DMS79 (cell line): ENCODE data around the gene PRSS27.

Experiments used
- DNase-seq: peaks from one replicate; lab custom pipeline; 2025; lab: John Stamatoyannopoulos, UW

Gene PRSS27

GRCh38 chr16:2751577-2752034 is 31.6 kb upstream of the PRSS27 start:
- DNase-seq: no peak

- DNase-seq: no peak
These were observed 29.9 kb upstream of the PRSS27 start for GRCh38 chr16:2749936-2750335.

GRCh38 chr16:2749476-2749875 is 29.5 kb upstream of the PRSS27 start:
- no peak for DNase-seq

- DNase-seq: no peak
These were observed 28.9 kb upstream of the PRSS27 start for GRCh38 chr16:2748757-2749455.

GRCh38 chr16:2745961-2746360 is 25.9 kb upstream of the PRSS27 start:
- no peak for DNase-seq

- no peak for DNase-seq
These were observed 25.3 kb upstream of the PRSS27 start for GRCh38 chr16:2745116-2745890.

- no peak for DNase-seq
These were observed 24.7 kb upstream of the PRSS27 start for GRCh38 chr16:2744711-2745110.

- DNase-seq: no peak
These were observed 23.2 kb upstream of the PRSS27 start for GRCh38 chr16:2743007-2743810.

- no peak for DNase-seq
These were observed 22.4 kb upstream of the PRSS27 start for GRCh38 chr16:2742323-2743006.

- no peak for DNase-seq
These were observed 21.1 kb upstream of the PRSS27 start for GRCh38 chr16:2741168-2741567.

- no peak for DNase-seq
These were observed 20.5 kb upstream of the PRSS27 start for GRCh38 chr16:2740476-2740875.

GRCh38 chr16:2739625-2740430 is 19.8 kb upstream of the PRSS27 start:
- no peak for DNase-seq

- no peak for DNase-seq
These were observed 18.6 kb upstream of the PRSS27 start for GRCh38 chr16:2738615-2739014.

GRCh38 chr16:2737895-2738418 is 17.9 kb upstream of the PRSS27 start:
- DNase-seq: no peak

GRCh38 chr16:2737238-2737605 is 17.2 kb upstream of the PRSS27 start:
- DNase-seq: no peak

- no peak for DNase-seq
These were observed 16.6 kb upstream of the PRSS27 start for GRCh38 chr16:2736476-2737237.

GRCh38 chr16:2734844-2735515 is 15.0 kb upstream of the PRSS27 start:
- DNase-seq: no peak

GRCh38 chr16:2728034-2728433 is 8.0 kb upstream of the PRSS27 start:
- no peak for DNase-seq

- no peak for DNase-seq
These were observed 6.9 kb upstream of the PRSS27 start for GRCh38 chr16:2726923-2727322.
